ENCODE measurements around the gene ATP5MG.

- TF ChIP-seq CTCF (IDR thresholded peaks at IDR 0.05) (no peak), POLR2A (IDR thresholded peaks at IDR 0.05) (no peak)
These were observed 20.8 kb upstream of the ATP5MG start for GRCh38 chr11:118380571-118380970.

All from uterus (tissue), 2 donors.